Measurements from ENCODE around the gene ARL15.

Gene ARL15

DNA sequence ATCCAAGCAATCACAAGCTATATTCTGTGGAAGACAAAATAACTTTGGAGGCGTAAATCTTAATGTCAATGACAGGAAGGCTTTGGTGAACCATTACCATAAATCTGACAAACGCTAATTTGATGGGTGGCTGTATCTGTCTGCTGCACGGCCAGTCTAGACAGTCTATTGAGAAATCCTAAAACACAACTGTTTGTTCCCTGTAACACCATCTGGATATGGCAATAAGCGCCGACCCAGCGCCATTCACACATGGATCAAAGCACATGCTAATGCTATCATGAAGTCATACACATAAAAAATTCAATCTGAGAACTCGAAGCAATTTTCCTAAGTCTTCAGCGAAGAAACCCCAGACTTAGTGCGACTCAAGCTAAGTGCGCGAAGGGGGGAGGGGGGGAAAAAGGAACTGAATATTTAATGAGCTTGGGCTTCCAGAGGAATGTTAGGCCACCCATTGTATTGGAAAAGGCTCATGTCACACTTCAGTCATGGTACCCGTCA, 95.1 kb downstream of the ARL15 start:
- no peak for DNase-seq (ENCODE audit: low read depth)
- TF ChIP-seq, protein P1, sequence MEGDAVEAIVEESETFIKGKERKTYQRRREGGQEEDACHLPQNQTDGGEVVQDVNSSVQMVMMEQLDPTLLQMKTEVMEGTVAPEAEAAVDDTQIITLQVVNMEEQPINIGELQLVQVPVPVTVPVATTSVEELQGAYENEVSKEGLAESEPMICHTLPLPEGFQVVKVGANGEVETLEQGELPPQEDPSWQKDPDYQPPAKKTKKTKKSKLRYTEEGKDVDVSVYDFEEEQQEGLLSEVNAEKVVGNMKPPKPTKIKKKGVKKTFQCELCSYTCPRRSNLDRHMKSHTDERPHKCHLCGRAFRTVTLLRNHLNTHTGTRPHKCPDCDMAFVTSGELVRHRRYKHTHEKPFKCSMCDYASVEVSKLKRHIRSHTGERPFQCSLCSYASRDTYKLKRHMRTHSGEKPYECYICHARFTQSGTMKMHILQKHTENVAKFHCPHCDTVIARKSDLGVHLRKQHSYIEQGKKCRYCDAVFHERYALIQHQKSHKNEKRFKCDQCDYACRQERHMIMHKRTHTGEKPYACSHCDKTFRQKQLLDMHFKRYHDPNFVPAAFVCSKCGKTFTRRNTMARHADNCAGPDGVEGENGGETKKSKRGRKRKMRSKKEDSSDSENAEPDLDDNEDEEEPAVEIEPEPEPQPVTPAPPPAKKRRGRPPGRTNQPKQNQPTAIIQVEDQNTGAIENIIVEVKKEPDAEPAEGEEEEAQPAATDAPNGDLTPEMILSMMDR (IDR thresholded peaks at IDR 0.05; ENCODE audit: low read depth, low read length, missing control alignments), result no peak
- no peak overlapping the region for H3K4me3 ChIP-seq (ENCODE audit: low read depth, low read length)

DNA sequence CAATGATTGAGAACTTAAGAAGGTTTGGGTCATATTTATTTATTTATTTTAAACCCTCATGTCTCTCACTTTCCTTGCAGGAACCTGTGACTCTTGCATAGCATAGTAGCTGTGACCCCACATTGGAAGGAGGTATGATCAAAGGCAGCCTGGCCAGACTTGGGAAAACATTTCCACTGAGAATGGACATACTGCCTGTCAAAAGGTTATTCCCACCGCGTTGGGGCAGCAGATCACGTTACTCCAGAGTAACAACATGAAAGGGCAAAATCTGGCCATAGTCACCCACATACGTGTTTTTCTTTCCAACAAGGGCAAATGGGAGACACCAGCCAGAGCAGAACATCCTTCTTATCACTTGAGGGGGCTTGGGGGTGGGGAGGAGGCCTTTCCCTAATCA, 95.7 kb downstream of the ARL15 start:
- DNase-seq (ENCODE audit: low read depth), result no peak
- TF ChIP-seq, protein P1 (IDR thresholded peaks at IDR 0.05; ENCODE audit: low read depth, low read length, missing control alignments), result no peak
- no peak overlapping the region for H3K4me3 ChIP-seq (ENCODE audit: low read depth, low read length)

DNA sequence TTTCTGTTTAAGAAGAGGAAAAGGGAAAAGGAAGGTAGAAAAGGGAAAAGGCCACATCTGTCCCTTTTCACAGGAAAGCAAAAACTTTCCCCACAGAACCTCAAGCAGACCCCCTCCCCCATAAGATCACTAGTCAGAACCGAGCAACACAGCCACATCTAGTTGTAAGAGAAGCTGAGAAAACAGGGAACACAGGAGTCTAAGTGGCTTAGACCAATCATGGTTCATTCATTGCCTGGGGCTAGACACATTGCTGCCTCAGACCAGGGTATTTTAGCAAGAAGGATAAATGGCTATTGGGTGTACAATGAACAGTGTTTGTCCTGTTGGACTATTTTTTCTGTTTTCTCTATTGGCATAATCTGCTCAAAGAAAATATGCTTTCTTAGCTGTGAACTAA, 98.0 kb downstream of the ARL15 start:
- TF ChIP-seq, protein P1 (IDR thresholded peaks at IDR 0.05; ENCODE audit: low read depth, low read length, missing control alignments), result no peak
- H3K4me3 ChIP-seq (ENCODE audit: low read depth, low read length), result no peak overlapping the region
- DNase-seq (ENCODE audit: low read depth), result no peak

DNA sequence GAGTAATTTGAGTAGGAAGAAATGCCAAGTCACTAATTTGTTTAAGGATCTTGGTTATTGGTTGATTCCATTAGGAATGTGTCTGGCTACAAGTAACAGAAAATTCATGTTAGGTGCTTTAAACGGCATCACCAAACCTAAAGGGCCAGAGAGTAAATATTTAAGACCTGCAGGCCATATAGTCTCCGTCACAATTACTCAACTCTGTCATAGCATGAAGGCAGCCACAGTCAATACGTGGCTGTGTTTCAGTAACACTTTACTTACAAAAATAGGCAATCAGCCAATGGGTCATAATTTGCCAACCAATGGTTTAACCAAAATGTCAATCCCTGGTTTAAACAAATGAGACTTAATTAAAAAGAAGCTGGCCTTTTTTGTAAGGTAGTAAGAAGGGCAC, 98.5 kb downstream of the ARL15 start:
- H3K4me3 ChIP-seq (ENCODE audit: low read depth, low read length), result no peak overlapping the region
- DNase-seq (ENCODE audit: low read depth), result no peak
- TF ChIP-seq, protein P1 (IDR thresholded peaks at IDR 0.05; ENCODE audit: low read depth, low read length, missing control alignments), result no peak

DNA sequence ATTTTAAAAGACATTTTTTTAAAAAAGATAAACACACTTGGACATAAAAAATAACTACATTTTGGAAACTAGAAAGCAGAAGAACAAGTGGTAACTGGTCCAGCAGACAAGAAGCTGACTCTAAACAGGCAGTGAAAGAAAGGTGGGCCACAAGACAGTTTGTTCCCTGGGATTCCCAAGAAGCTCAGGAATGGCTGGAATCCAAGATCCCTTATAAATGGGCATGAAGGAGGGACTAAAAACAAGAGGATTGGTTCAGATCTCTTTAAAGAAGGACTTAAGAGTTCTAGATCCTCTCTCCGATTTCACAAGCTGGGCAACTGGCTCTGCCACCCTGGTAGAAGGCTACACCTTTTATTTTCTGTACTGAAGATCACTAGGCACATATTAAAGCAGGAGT, 102.8 kb downstream of the ARL15 start:
- TF ChIP-seq, protein P1 (IDR thresholded peaks at IDR 0.05; ENCODE audit: low read depth, low read length, missing control alignments), result no peak
- DNase-seq (ENCODE audit: low read depth), result no peak
- H3K4me3 ChIP-seq (ENCODE audit: low read depth, low read length), result no peak overlapping the region

DNA sequence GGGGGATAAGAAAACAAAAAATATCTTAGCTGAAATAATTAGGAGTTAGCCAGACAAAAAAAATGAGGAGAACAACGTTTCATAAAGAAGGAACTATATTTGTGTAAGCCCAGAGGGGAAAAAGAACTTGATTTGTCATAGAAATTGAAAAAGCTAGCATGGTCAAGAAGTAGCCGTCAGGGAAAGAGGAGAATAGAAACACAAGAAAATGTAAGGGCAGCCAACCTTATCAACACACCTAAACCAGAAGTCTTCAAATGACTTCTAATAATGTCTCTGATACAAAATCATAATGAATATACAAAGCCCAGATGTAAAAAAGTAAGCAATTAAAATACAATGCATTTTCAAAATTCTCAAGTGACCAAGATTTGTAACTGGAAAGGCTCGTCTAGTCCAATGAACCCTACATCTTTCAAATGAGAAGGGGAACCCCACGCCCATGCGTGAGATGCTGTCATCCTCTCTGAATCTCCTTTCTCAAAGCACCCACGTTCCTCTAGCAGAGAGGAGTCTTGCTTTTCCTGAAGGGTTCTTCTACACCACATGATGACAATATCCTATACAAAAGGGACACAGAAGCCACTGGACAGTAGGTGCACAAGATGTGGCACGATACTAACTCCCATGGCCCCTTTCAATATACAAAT, 103.7 kb downstream of the ARL15 start:
- H3K4me3 ChIP-seq (ENCODE audit: low read depth, low read length), result no peak overlapping the region
- DNase-seq (ENCODE audit: low read depth), result no peak
- TF ChIP-seq, protein P1 (IDR thresholded peaks at IDR 0.05; ENCODE audit: low read depth, low read length, missing control alignments), result no peak

DNA sequence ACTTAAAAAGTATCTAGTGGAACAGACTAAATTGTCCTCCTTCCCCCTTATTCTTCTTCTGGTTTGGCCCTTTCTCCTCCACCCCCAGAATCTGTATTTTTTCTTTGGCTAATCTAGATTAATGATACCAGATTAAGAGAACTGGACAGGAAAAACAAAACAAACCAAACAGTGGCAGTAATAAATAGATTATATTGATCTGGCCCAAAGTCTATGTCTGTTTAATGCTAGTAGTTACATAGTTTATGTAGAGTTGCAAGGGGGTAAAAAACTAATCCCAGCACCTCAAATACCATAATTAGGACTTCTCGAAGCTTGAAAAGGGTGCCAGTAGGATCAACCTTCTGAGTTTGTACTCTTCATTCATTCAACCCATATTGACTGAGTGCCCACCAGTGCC, 104.5 kb downstream of the ARL15 start:
- TF ChIP-seq, protein P1 (IDR thresholded peaks at IDR 0.05; ENCODE audit: low read depth, low read length, missing control alignments), result no peak
- DNase-seq (ENCODE audit: low read depth), result no peak
- H3K4me3 ChIP-seq (ENCODE audit: low read depth, low read length), result no peak overlapping the region
